GM18520 (cell line): ENCODE data around the gene CCDC28A.

Experiments used
- ATAC-seq: cut with Tn5 transposase; IDR thresholded peaks from one replicate; pipeline ENCODE4 v1.9.1; 2021; ENCODE audit not compliant: unreplicated experiment

Gene CCDC28A

DNA sequence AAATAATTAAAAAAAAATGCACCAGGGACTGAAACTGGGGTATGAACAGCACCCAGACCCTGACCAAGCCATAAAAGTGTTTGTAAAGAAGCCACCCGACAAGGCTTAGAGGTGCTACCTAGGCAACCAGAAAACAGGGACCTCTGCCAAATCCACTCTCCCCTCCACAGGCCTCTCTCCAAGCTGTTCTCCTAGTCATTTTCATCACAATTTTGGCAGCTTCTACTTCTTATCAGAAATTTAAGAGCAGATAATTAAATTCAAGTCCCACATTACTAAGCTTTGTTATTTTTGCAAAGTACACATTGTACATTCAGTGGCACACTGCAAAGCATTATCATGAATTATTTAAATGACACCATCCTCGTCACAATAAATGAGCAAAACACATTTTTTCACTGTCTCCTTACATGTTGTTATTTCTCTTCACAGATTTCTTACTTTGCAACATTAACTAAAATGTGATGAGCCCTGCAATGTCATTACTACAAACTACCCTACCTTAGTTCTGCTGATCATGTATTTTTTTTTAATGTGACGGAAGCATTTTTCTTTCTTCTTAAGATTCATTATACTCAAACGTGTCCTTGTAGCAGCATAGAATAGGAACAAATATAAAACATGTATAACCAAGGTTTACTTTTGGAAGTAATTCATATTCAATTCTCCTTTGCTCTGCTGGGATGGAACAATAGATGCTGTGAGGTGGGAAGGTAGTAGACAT is 60.4 kb downstream of the CCDC28A start:
- no peak for ATAC-seq

DNA sequence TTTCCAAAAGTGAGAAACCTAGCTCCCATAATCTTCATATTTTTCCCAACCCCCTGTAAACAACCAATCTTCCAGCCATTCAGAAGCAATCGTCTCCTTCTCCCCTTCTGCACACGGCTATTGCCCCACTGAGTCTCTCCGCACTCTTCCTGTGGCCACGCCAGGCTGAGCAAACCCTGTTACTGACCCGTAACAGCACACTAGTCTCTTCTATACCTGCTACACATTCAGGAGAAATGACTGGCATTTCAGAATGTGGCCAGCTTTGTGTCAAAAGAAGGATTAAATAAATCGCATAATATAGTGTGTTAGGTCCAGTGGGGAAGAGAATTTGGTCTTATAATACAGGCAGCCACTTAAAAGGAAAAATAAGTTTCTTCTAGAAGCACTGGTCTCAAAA is 63.7 kb downstream of the CCDC28A start:
- no peak for ATAC-seq
